ENCODE data around the gene CYP46A1.

The CYP46A1 gene

DNA sequence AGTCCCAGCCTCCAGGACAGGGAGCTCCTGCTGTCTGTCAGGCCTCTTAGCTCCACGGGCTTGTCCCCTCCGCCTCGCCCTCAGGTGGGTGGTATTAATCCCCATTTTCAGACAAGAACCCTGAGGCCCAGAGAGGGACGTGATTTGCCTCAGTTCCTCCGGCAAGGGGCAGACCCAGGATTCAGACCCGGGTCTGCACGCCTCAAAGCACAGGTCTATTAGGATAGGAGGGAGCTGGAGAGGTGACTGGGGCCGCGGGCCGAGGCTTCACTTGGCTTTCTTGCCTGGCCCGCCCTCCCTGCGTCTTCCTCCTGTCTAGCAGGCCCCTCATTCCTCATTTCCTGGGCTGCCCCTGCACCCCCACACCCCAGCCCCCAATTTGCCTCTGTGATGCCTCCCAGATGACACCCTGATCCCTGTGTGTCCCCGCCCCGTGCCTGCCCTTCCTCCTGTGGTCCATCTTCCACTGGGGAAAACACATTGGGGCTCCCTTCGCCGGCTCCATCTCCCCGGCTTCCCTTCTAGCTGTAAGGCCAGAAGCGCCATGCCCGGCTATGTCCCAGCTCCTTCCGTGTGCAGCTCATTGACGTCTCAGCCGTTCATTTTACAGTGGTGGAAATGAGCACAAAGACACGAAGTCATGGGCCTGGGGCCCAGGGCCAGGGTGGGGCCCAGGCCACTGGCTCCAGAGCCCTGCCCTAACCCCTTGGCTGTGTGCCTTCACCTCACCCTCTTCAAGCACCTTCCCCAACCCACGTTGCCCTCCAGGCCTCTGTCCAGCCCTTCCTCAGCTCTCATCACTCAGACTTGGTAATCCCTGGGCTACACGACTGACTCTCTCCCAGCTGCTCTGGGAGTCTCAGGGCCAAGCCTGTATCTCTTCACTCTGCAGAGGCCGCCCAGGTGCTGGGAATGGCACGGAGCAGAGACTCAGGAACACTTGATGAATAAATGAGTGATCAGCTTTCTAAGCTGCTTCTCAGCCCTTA, 15.5 kb upstream of the CYP46A1 start:
- no peak for DNase-seq (ENCODE audit: low read depth)
- H3K4me3 ChIP-seq (ENCODE audit: low read depth, low read length): no peak overlapping the region
- TF ChIP-seq, protein P1, sequence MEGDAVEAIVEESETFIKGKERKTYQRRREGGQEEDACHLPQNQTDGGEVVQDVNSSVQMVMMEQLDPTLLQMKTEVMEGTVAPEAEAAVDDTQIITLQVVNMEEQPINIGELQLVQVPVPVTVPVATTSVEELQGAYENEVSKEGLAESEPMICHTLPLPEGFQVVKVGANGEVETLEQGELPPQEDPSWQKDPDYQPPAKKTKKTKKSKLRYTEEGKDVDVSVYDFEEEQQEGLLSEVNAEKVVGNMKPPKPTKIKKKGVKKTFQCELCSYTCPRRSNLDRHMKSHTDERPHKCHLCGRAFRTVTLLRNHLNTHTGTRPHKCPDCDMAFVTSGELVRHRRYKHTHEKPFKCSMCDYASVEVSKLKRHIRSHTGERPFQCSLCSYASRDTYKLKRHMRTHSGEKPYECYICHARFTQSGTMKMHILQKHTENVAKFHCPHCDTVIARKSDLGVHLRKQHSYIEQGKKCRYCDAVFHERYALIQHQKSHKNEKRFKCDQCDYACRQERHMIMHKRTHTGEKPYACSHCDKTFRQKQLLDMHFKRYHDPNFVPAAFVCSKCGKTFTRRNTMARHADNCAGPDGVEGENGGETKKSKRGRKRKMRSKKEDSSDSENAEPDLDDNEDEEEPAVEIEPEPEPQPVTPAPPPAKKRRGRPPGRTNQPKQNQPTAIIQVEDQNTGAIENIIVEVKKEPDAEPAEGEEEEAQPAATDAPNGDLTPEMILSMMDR (IDR thresholded peaks at IDR 0.05; ENCODE audit: insufficient read depth, low read depth, low read length, missing control alignments): no peak

DNA sequence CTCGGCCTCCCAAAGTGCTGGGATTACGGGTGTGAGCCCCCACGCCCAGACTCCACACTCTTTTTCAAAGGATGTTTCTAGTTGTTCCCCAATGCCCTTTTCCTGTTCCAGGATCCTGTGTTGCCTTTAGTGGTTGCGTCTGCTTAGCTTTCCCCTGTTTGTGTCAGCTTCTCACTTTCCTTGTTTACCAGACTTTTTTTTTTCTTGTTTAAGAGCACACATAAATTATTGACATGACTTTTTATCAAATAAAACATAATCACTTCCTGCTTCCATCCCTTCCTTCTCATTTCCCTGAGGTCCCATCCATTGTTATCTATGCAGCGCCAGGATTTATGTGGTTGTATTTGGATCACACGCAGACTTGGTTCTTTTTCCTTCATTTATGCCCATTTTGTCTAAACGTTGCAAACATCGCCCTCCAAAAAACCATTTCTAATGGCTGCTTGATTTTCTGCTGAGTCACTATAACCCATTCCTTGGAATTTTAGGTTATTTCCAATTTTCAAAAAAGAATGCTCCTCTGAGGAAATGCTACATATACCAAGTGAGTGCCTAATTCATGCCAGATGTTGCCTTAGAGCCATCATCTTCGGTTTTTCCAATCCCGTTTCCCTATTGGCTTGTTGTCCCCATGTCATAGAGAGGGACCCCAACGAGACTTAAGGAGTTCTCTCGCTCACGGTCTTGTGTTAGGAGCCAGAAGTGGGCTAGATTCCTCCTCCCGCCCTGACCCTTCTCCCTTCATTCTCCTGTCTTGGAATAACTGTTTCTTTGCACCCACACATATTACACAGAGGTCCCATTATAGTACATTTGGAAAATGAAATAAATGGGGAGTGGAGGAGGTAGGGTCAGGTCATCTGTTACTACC, 13.5 kb upstream of the CYP46A1 start:
- TF ChIP-seq, protein P1 (IDR thresholded peaks at IDR 0.05; ENCODE audit: insufficient read depth, low read depth, low read length, missing control alignments): no peak
- DNase-seq (ENCODE audit: low read depth): no peak
- H3K4me3 ChIP-seq (ENCODE audit: low read depth, low read length): no peak overlapping the region

DNA sequence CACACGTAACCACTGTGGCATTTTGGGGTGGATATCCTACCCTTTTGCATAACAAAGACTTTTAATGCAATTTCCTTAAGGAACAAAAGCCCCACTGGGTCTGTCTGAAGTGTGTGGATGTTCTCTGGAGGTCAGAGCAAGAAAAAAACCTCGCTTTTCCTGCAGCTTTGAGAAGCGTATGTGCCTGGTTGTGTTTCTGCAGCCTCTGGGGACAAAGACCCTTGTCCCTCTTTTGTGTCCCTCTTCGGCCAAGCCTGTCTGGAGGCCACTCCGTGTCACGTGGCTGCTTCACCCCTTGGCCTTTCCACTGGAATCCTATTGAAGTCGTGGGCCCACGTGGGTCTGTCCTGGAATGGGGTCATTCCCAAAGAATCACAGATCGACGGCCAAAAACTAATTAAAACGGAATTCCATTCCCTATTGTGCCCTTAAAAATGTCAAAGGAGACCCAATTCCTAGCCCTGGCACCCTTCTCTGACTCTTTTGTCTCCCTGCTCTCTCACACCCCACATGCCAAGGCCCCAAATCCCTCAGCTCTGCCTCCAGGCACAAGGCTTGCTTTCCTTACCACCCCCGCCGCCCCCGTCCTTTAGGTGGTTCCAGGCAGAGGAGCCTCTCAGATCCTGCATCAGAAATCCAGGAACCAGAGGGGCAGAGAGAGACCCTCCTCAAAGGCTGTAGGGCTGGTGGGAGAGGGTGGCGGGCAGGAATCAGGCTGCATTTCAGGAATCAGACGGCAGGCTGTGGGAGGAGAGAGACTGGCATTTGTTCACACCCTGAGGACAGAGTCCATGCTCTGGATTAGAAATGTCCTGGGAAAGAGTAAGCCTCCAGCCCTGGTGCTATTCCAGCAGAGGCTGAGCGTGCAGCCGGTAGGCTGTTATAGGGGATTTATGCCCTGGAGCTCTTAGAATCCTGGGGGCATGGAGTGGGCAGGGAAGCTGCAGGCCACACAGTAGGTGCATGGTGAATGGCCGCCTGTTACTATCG, 12.6 kb upstream of the CYP46A1 start:
- H3K4me3 ChIP-seq (ENCODE audit: low read depth, low read length): no peak overlapping the region
- TF ChIP-seq, protein P1 (IDR thresholded peaks at IDR 0.05; ENCODE audit: insufficient read depth, low read depth, low read length, missing control alignments): no peak
- DNase-seq (ENCODE audit: low read depth): no peak

DNA sequence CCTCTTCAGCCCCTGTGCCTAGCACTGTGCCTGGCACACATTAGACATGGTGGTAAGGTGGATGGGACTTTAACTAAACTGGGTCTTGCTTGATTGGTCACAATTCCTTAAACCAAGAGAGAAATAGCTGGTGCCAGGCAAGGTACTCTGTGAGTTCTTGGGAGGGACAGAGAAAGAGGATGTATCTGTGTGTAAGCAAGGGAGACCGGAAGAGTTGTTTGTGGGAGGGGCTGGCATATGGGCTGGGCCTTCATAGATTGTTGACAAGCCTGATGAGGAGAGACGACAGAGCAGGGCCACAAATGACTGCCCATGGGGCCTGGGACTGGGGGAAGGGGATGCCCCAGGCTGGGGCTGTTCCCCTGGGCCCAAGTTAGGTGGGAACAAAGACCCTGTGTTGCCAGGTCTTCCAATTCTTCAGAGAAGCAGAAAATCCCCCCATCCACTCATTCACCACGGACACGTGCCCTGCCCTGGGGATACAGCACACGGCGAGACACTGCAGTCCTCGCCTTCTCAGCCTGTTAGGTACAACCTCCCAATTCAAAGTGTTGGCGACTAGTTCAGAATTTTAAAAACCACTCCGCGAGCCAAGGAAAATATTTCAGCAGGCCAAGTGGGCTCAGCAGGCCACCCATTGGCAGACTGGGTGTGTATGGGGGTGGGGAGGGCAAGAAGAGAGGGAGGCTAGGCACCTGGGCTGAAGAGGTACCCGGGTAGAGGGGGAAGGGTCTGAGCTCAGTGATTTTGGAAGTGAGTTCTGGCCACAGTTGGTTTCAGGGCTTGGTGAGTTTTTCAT, 11.4 kb upstream of the CYP46A1 start:
- peak; percentile 51 for DNase-seq (ENCODE audit: low read depth)
- no peak overlapping the region for H3K4me3 ChIP-seq (ENCODE audit: low read depth, low read length)

DNA sequence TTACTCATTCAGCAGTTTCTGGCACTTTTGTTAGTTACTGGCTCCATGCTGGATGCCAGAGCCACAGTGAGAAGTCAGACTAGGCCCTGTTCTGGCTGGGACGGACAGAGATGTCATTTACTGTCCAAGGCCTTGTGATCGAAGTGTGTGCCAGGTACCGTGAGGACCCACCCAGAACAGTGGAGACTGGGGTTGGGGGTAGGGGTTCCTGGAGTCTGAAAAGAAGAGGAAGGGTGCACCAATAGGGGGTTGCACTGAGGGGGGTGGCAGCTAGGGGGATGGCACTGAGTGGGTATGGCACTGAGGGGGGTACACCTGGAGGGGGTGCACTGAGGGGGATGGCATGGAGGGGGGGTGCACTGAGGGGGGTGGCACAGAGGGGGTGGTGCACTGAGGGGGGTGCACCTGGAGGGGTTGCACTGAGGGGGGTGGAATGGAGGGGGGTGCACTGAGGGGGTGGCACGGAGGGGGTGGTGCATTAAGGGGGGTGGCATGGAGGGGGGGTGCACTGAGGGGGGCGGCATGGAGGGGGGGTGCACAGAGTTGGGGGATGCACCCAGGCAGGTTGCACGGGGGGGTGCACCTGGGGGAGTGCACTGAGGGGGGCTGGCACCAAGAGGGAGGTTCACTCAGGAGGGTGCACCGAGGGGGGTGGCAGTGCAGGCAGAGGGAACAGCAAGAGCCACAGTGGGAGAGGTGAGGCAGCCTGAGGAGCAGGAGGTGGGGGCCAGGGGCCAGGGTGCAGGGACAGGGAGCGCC, 10.6 kb upstream of the CYP46A1 start:
- no peak overlapping the region for H3K4me3 ChIP-seq (ENCODE audit: low read depth, low read length)
- DNase-seq (ENCODE audit: low read depth): no peak
- TF ChIP-seq, protein P1 (IDR thresholded peaks at IDR 0.05; ENCODE audit: insufficient read depth, low read depth, low read length, missing control alignments): no peak

More for the DNA sequence above, 11.4 kb upstream of the CYP46A1 start:
- TF ChIP-seq, protein P1 (IDR thresholded peaks at IDR 0.05; ENCODE audit: insufficient read depth, low read depth, low read length, missing control alignments): no peak
